HG02571 (cell line): Measurements from ENCODE around the gene KLHL13.
A peak's percentile ranks its signal among the peaks of the same experiment; 100 is the strongest.
"Not testable (repeated sequence)": the region's sequence is repeated elsewhere in the genome, so short reads cannot be mapped to it uniquely, and the experiment has no call there.

Experiments
- ATAC-seq: cut with Tn5 transposase; IDR thresholded peaks from one replicate; pipeline ENCODE4 v1.9.1; 2021; ENCODE audit warnings: mild to moderate bottlenecking, moderate library complexity; ENCODE audit not compliant: unreplicated experiment

Gene KLHL13

GRCh38 chrX:118074196-118074595 lies 42.4 kb downstream of the KLHL13 start:
- ATAC-seq: no peak

GRCh38 chrX:118066867-118067515 lies 49.6 kb downstream of the KLHL13 start:
- ATAC-seq: no peak

GRCh38 chrX:118062817-118063615 lies 53.6 kb downstream of the KLHL13 start:
- ATAC-seq: peak; percentile 81

- peak; percentile 36 for ATAC-seq
These were observed 54.4 kb downstream of the KLHL13 start for GRCh38 chrX:118062048-118062789.

GRCh38 chrX:118058924-118059323 lies 57.7 kb downstream of the KLHL13 start:
- ATAC-seq: no peak

GRCh38 chrX:118056870-118057269 lies 59.7 kb downstream of the KLHL13 start:
- no peak for ATAC-seq

- no peak for ATAC-seq
These were observed 66.9 kb downstream of the KLHL13 start for GRCh38 chrX:118049713-118050112.

GRCh38 chrX:118047446-118048186 lies 69.0 kb downstream of the KLHL13 start:
- ATAC-seq: no peak

GRCh38 chrX:118039591-118039990 lies 77.0 kb downstream of the KLHL13 start:
- ATAC-seq: no peak

- no peak for ATAC-seq
These were observed 77.8 kb downstream of the KLHL13 start for GRCh38 chrX:118038614-118039365.

GRCh38 chrX:118026631-118027030 lies 90.0 kb downstream of the KLHL13 start:
- no peak for ATAC-seq

- no peak for ATAC-seq
These were observed 91.4 kb downstream of the KLHL13 start for GRCh38 chrX:118025226-118025625.

- no peak for ATAC-seq
These were observed 92.1 kb downstream of the KLHL13 start for GRCh38 chrX:118024482-118024881.

- no peak for ATAC-seq
These were observed 93.9 kb downstream of the KLHL13 start for GRCh38 chrX:118022753-118023152.

GRCh38 chrX:118016422-118016821 lies 100.2 kb downstream of the KLHL13 start:
- ATAC-seq: no peak

- ATAC-seq: not testable (repeated sequence)
These were observed 114.2 kb downstream of the KLHL13 start for GRCh38 chrX:118002417-118002816.

- no peak for ATAC-seq
These were observed 116.1 kb downstream of the KLHL13 start for GRCh38 chrX:118000518-118000917.

- ATAC-seq: no peak
These were observed 118.4 kb downstream of the KLHL13 start for GRCh38 chrX:117998171-117998570.

- ATAC-seq: no peak
These were observed 119.6 kb downstream of the KLHL13 start for GRCh38 chrX:117996918-117997480.

- ATAC-seq: no peak
These were observed 120.2 kb downstream of the KLHL13 start for GRCh38 chrX:117996408-117996807.
